Left lung (tissue), 10 donors: ENCODE data around the gene ALK. TPM values are rescaled to one million over a fixed set of nuclear protein-coding genes. Genes with fewer than 3 reads are reported as not detected.
A peak's percentile ranks its signal among the peaks of the same experiment; 100 is the strongest.

ENCODE experiments used
- ATAC-seq: fragments of 200-7000 bp; cut with Tn5 transposase; one replicate; pipeline ENCODE4 v1.9.1; 2020; ENCODE audit warnings: moderate library complexity
- DNase-seq, 4 donors: peaks; one replicate each; pipeline ENCODE4 v3.0.0-alpha.2; 2013 to 2020
- H3K27ac ChIP-seq, 2 donors: fragments of 200-600 bp; sonication (generic) in 1 of 2; one replicate each; pipeline versions ENCODE4 v1.5.0 to v1.8.0; 2020 to 2021
- H3K27me3 ChIP-seq, 2 donors: fragments of 200-600 bp; sonication (generic) in 1 of 2; one replicate each; pipeline versions ENCODE4 v1.5.0 to v1.8.0; 2020 to 2021
- H3K36me3 ChIP-seq, 2 donors: fragments of 200-600 bp; sonication (generic) in 1 of 2; one replicate each; pipeline versions ENCODE4 v1.5.0 to v1.8.0; 2020 to 2021
- H3K4me1 ChIP-seq, 2 donors: fragments of 200-600 bp; one replicate each; pipeline ENCODE4 v1.8.0; 2021
- H3K4me3 ChIP-seq, 2 donors: fragments of 200-600 bp; sonication (generic) in 1 of 2; one replicate each; pipeline versions ENCODE4 v1.5.0 to v1.8.0; 2020 to 2021; ENCODE audit warnings: mild to moderate bottlenecking in 1 of 2
- H3K9me3 ChIP-seq, 2 donors: fragments of 200-600 bp; sonication (generic) in 1 of 2; one replicate each; pipeline versions ENCODE4 v1.5.0 to v1.8.0; 2020 to 2021
- intact Hi-C, 2 donors: fragments of 100-400 bp; cut with DNase I; formaldehyde crosslinking; loops; one replicate each; pipeline versions ENCODE4 v1.11.2 to v1.14.2; 2022
- polyA plus RNA-seq, 6 donors: library from polyadenylated mRNA; unstranded; fragments of 120-200 nt; gene quantifications; one replicate each; pipeline ENCODE4 v1.2.1, GENCODE V29; 2013; ENCODE audit not compliant: insufficient read length in 6 of 6
- total RNA-seq, 2 donors: library from RNA; stranded (reverse); fragmentation: NEBNext Ultra II Directional; extraction: Animal tissue kit (Norgen Biotek cat#: 25700); gene quantifications; one replicate each; pipeline ENCODE4 v1.2.1, GENCODE V29; 2021
- TF ChIP-seq, protein P1 (sequence below), 2 donors: fragments of 200-600 bp; sonication (generic) in 1 of 2; IDR thresholded peaks; one replicate each; pipeline versions ENCODE4 v1.5.0 to v1.8.0; 2021; ENCODE audit warnings: antibody characterized with exemption in 2 of 2
- donor health status: DM: no; HTN: yes; CAD: no.
- donor health status: DM: no; HTN: no; CAD: no.

ALK gene
- total and polyA plus RNA-seq, 8 donors = 0.06 to 0.70 (median 0.12) TPM; not detected in 2

DNA sequence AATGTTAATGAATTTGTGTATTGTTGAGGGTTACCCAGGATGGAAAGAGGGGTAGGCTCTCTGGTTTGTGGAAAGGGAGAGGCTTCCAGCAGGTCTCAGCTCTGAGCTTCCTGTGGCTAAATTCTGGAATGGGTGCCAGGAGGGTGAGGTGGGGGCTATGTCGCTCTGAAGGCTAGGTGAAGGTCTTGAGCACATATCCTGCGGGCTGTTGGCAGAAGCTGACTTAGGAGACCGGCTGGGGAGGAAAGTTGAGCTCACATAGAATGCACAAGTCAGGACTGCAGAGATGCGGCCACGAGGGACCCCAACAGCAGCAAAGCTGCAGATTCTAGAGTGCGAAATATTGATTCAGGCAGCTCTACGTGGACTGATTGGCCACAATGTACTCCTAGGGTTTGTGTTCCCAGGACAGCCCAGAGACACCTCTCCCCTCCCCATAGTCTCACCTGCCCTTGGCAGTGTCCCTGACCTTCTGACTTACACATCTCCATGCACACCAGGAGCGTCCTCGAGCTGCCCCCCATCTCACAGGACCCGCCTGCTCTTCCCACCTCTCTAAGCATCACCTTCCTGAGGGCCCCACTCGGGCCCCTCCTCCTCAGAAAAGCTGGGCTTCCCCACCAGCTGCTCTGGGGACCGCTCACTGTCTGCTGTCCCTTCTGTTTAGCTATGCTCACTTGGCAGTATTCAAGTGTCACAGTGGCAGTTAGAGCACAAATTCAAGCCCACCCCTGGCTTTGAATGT, 72.6 kb downstream of the ALK start:
- TF ChIP-seq, protein P1, sequence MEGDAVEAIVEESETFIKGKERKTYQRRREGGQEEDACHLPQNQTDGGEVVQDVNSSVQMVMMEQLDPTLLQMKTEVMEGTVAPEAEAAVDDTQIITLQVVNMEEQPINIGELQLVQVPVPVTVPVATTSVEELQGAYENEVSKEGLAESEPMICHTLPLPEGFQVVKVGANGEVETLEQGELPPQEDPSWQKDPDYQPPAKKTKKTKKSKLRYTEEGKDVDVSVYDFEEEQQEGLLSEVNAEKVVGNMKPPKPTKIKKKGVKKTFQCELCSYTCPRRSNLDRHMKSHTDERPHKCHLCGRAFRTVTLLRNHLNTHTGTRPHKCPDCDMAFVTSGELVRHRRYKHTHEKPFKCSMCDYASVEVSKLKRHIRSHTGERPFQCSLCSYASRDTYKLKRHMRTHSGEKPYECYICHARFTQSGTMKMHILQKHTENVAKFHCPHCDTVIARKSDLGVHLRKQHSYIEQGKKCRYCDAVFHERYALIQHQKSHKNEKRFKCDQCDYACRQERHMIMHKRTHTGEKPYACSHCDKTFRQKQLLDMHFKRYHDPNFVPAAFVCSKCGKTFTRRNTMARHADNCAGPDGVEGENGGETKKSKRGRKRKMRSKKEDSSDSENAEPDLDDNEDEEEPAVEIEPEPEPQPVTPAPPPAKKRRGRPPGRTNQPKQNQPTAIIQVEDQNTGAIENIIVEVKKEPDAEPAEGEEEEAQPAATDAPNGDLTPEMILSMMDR (IDR thresholded peaks at IDR 0.05) = no peak
- no peaks in the 10 kb centered on the region for H3K36me3 ChIP-seq
- no peak for ATAC-seq
- no peak overlapping the region for H3K4me3 ChIP-seq
- no peak overlapping the region for H3K27ac ChIP-seq
- peaks cover 0 to 3% of the 10 kb centered on the region in 2 donors for H3K9me3 ChIP-seq
- H3K4me1 ChIP-seq = no peaks in the 10 kb centered on the region
- no peaks in the 10 kb centered on the region for H3K27me3 ChIP-seq
- DNase-seq = no peak
- intact Hi-C loops = loop anchor here in 1 of 2 donors (10.0 kb wide), 1 partner anchor 534 kb away; no protein-coding TSS in a partner anchor

DNA sequence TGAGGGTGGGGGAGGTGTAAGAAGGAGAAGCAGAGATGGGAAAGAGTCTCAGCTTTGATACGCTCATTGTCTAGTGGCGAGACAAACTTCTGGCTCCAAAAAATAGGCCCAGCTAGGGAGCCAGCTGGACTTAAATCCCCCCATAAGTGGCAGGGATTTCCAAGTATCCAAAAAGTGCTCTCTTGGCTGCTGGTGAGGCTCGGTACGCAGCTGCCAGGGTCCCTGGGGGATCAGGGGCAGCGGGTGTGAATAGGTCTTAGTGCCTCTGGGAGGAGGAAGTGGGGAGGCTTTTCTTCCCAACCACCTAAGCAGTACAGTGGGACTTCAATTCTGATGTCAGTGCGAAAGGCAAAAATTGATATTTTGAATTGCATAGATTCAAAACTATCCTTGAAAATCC, 73.5 kb downstream of the ALK start:
- peaks cover 0 to 3% of the 10 kb centered on the region in 2 donors for H3K9me3 ChIP-seq
- DNase-seq = no peak
- no peaks in the 10 kb centered on the region for H3K27me3 ChIP-seq
- H3K36me3 ChIP-seq = no peaks in the 10 kb centered on the region
- TF ChIP-seq, protein P1 (IDR thresholded peaks at IDR 0.05) = no peak
- no peaks in the 10 kb centered on the region for H3K4me1 ChIP-seq
- H3K4me3 ChIP-seq = no peak overlapping the region
- intact Hi-C loops = loop anchor here in 1 of 2 donors (10.0 kb wide), 1 partner anchor 533 kb away; no protein-coding TSS in a partner anchor
- no peak overlapping the region for H3K27ac ChIP-seq
- ATAC-seq = no peak

DNA sequence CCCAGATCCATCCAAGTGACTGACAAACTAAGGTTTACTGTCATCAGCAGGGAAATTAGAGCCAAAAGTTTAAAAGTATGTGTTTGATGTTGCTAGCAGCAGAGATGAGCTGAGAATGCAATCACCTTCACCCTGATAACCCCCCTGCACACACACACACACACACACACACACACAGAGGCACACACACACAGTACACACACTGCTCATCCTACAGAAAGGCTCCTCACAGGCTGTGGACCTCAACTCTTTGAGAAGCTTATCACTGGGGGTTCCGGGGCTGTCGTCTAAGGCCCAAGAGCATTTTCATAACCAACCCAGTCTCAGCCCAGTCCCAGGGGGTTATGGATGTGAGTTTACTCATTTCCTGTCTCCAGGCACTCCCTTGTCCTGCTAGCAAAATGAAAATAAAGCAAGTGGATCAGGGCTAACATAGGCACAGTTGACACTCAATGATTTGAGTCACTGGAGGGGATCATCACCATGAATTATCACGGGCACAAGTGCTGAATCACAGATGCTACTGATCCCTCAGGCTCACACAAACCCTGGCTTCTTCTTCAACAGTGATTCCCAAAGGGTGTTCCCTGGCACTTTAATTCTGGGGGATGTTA, 76.6 kb downstream of the ALK start:
- H3K9me3 ChIP-seq = no peaks in the 10 kb centered on the region
- TF ChIP-seq, protein P1 (IDR thresholded peaks at IDR 0.05) = no peak
- DNase-seq = no peak
- no peaks in the 10 kb centered on the region for H3K36me3 ChIP-seq
- H3K27me3 ChIP-seq = peaks cover 0 to 5% of the 10 kb centered on the region in 2 donors
- no peak overlapping the region for H3K4me3 ChIP-seq
- H3K4me1 ChIP-seq = no peaks in the 10 kb centered on the region
- no peak for ATAC-seq
- H3K27ac ChIP-seq = no peak overlapping the region
- intact Hi-C loops = loop anchor here in 1 of 2 donors (10.0 kb wide), 1 partner anchor 530 kb away; no protein-coding TSS in a partner anchor

- TF ChIP-seq, protein P1 (IDR thresholded peaks at IDR 0.05) = peak; percentile 82 to 84
- Histone ChIP-seq H3K4me1 (no peaks in the 10 kb centered on the region), H3K27ac (no peak overlapping the region), H3K9me3 (peaks cover 0 to 14% of the 10 kb centered on the region in 2 donors), H3K4me3 (no peak overlapping the region), H3K36me3 (no peaks in the 10 kb centered on the region), H3K27me3 (peaks cover 0 to 5% of the 10 kb centered on the region in 2 donors)
- intact Hi-C loops = loop anchor here in 1 of 2 donors (10.0 kb wide), 1 partner anchor 527 kb away; no protein-coding TSS in a partner anchor
- DNase-seq (peak in 2 of 4 donors; percentile 5 to 9), ATAC-seq (peak; percentile 87)
Observed at GRCh38 chr2:29841386-29842004, 79.9 kb downstream of the ALK start.

GRCh38 chr2:29839306-29839705, 82.1 kb downstream of the ALK start:
- Histone ChIP-seq H3K27ac (no peak overlapping the region), H3K4me3 (no peak overlapping the region), H3K4me1 (no peaks in the 10 kb centered on the region), H3K27me3 (peaks cover 0 to 5% of the 10 kb centered on the region in 2 donors), H3K36me3 (no peaks in the 10 kb centered on the region), H3K9me3 (peaks cover 0 to 14% of the 10 kb centered on the region in 2 donors)
- intact Hi-C loops = no loop called here
- DNase-seq (no peak), ATAC-seq (no peak)
- TF ChIP-seq, protein P1 (IDR thresholded peaks at IDR 0.05) = no peak
